ENCODE results near the gene TRPM2.

The TRPM2 gene

GRCh38 chr21:44389335-44389734 is 35.9 kb downstream of the TRPM2 start:
- in situ Hi-C loops (cut with HindIII; ENCODE audit: low sequenced_read_pairs), result loop anchor here (25.0 kb wide), 1 partner anchor 98 kb away; no protein-coding TSS in a partner anchor
- TF ChIP-seq CTCF (IDR thresholded peaks at IDR 0.05; ENCODE audit: low read depth, low read length, missing control alignments), result no peak
- no peak overlapping the region for H3K4me3 ChIP-seq (ENCODE audit: low read depth, low read length)
- DNase-seq (ENCODE audit: low read depth), result no peak

- in situ Hi-C loops (cut with HindIII; ENCODE audit: low sequenced_read_pairs), result loop anchor here (25.0 kb wide), 1 partner anchor 96 kb away; no protein-coding TSS in a partner anchor
- DNase-seq (ENCODE audit: low read depth), result no peak
- TF ChIP-seq CTCF (IDR thresholded peaks at IDR 0.05; ENCODE audit: low read depth, low read length, missing control alignments), result no peak
- no peak overlapping the region for H3K4me3 ChIP-seq (ENCODE audit: low read depth, low read length)
Observed at GRCh38 chr21:44390886-44391285, 37.5 kb downstream of the TRPM2 start.

GRCh38 chr21:44391345-44392091 is 38.1 kb downstream of the TRPM2 start:
- no peak for TF ChIP-seq CTCF (IDR thresholded peaks at IDR 0.05; ENCODE audit: low read depth, low read length, missing control alignments)
- DNase-seq (ENCODE audit: low read depth), result no peak
- in situ Hi-C loops (cut with HindIII; ENCODE audit: low sequenced_read_pairs), result loop anchor here (25.0 kb wide), 1 partner anchor 96 kb away; no protein-coding TSS in a partner anchor
- no peak overlapping the region for H3K4me3 ChIP-seq (ENCODE audit: low read depth, low read length)

- TF ChIP-seq CTCF (IDR thresholded peaks at IDR 0.05; ENCODE audit: low read depth, low read length, missing control alignments), result no peak
- DNase-seq (ENCODE audit: low read depth), result no peak
- in situ Hi-C loops (cut with HindIII; ENCODE audit: low sequenced_read_pairs), result loop anchor here (25.0 kb wide), 1 partner anchor 95 kb away; no protein-coding TSS in a partner anchor
- H3K4me3 ChIP-seq (ENCODE audit: low read depth, low read length), result no peak overlapping the region
Observed at GRCh38 chr21:44392185-44392584, 38.8 kb downstream of the TRPM2 start.

GRCh38 chr21:44392916-44393315 is 39.5 kb downstream of the TRPM2 start:
- TF ChIP-seq CTCF (IDR thresholded peaks at IDR 0.05; ENCODE audit: low read depth, low read length, missing control alignments), result no peak
- in situ Hi-C loops (cut with HindIII; ENCODE audit: low sequenced_read_pairs), result loop anchor here (25.0 kb wide), 1 partner anchor 94 kb away; no protein-coding TSS in a partner anchor
- DNase-seq (ENCODE audit: low read depth), result no peak
- H3K4me3 ChIP-seq (ENCODE audit: low read depth, low read length), result no peak overlapping the region

GRCh38 chr21:44394733-44395132 is 41.3 kb downstream of the TRPM2 start:
- no peak overlapping the region for H3K4me3 ChIP-seq (ENCODE audit: low read depth, low read length)
- TF ChIP-seq CTCF (IDR thresholded peaks at IDR 0.05; ENCODE audit: low read depth, low read length, missing control alignments), result no peak
- no peak for DNase-seq (ENCODE audit: low read depth)
- in situ Hi-C loops (cut with HindIII; ENCODE audit: low sequenced_read_pairs), result loop anchor here (25.0 kb wide), 1 partner anchor 93 kb away; no protein-coding TSS in a partner anchor

All from astrocyte of the cerebellum (primary cell).